Retina (tissue), 1 donor: ENCODE data around the gene CELF6.

Source experiments
- DNase-seq: peaks from one replicate; pipeline ENCODE4 v3.0.0-alpha.2; 2016

The CELF6 gene

GRCh38 chr15:72271221-72271620 lies 48.7 kb downstream of the CELF6 start:
- DNase-seq: no peak

GRCh38 chr15:72269739-72270138 lies 50.2 kb downstream of the CELF6 start:
- no peak for DNase-seq

GRCh38 chr15:72265031-72265430 lies 54.9 kb downstream of the CELF6 start:
- no peak for DNase-seq

- no peak for DNase-seq
These were observed 67.2 kb downstream of the CELF6 start for GRCh38 chr15:72252663-72253299.

- DNase-seq: no peak
These were observed 70.7 kb downstream of the CELF6 start for GRCh38 chr15:72249142-72249810.

GRCh38 chr15:72248514-72248913 lies 71.4 kb downstream of the CELF6 start:
- no peak for DNase-seq

- DNase-seq: no peak
These were observed 77.1 kb downstream of the CELF6 start for GRCh38 chr15:72242775-72243370.

GRCh38 chr15:72239652-72240051 lies 80.3 kb downstream of the CELF6 start:
- DNase-seq: no peak

- no peak for DNase-seq
These were observed 81.4 kb downstream of the CELF6 start for GRCh38 chr15:72238586-72238985.

GRCh38 chr15:72237853-72238224 lies 82.1 kb downstream of the CELF6 start:
- no peak for DNase-seq

GRCh38 chr15:72237029-72237852 lies 82.7 kb downstream of the CELF6 start:
- DNase-seq: no peak

GRCh38 chr15:72236381-72237003 lies 83.5 kb downstream of the CELF6 start:
- no peak for DNase-seq

- no peak for DNase-seq
These were observed 84.7 kb downstream of the CELF6 start for GRCh38 chr15:72235298-72235697.
